ENCODE data around the gene ARHGAP26.
"Not testable (repeated sequence)": the region's sequence is repeated elsewhere in the genome, so short reads cannot be mapped to it uniquely, and the experiment has no call there.

The ARHGAP26 gene

GRCh38 chr5:142990073-142990472, 219.9 kb downstream of the ARHGAP26 start:
- DNase-seq (ENCODE audit: low spot score): not testable (repeated sequence)

- no peak for DNase-seq (ENCODE audit: low spot score)
Observed at GRCh38 chr5:142994218-142994617, 224.0 kb downstream of the ARHGAP26 start.

- DNase-seq (ENCODE audit: low spot score): not testable (repeated sequence)
Observed at GRCh38 chr5:142995621-142996020, 225.4 kb downstream of the ARHGAP26 start.

GRCh38 chr5:142997591-142997990, 227.4 kb downstream of the ARHGAP26 start:
- no peak for DNase-seq (ENCODE audit: low spot score)

GRCh38 chr5:142998316-142999020, 228.3 kb downstream of the ARHGAP26 start:
- no peak for DNase-seq (ENCODE audit: low spot score)

- not testable (repeated sequence) for DNase-seq (ENCODE audit: low spot score)
Observed at GRCh38 chr5:143000551-143000950, 230.4 kb downstream of the ARHGAP26 start.

GRCh38 chr5:143001764-143002351, 231.7 kb downstream of the ARHGAP26 start:
- no peak for DNase-seq (ENCODE audit: low spot score)

GRCh38 chr5:143002459-143003327, 232.5 kb downstream of the ARHGAP26 start:
- DNase-seq (ENCODE audit: low spot score): no peak

GRCh38 chr5:143003328-143003636, 233.1 kb downstream of the ARHGAP26 start:
- no peak for DNase-seq (ENCODE audit: low spot score)

GRCh38 chr5:143004361-143005145, 234.4 kb downstream of the ARHGAP26 start:
- no peak for DNase-seq (ENCODE audit: low spot score)

- no peak for DNase-seq (ENCODE audit: low spot score)
Observed at GRCh38 chr5:143006501-143006900, 236.3 kb downstream of the ARHGAP26 start.

- no peak for DNase-seq (ENCODE audit: low spot score)
Observed at GRCh38 chr5:143008032-143008431, 237.9 kb downstream of the ARHGAP26 start.

GRCh38 chr5:143008809-143009521, 238.8 kb downstream of the ARHGAP26 start:
- no peak for DNase-seq (ENCODE audit: low spot score)

- DNase-seq (ENCODE audit: low spot score): no peak
Observed at GRCh38 chr5:143010351-143010750, 240.2 kb downstream of the ARHGAP26 start.

GRCh38 chr5:143011585-143011984, 241.4 kb downstream of the ARHGAP26 start:
- DNase-seq (ENCODE audit: low spot score): no peak

- DNase-seq (ENCODE audit: low spot score): no peak
Observed at GRCh38 chr5:143013176-143013891, 243.2 kb downstream of the ARHGAP26 start.

- peak; percentile 70 for DNase-seq (ENCODE audit: low spot score)
Observed at GRCh38 chr5:143014017-143014651, 244.0 kb downstream of the ARHGAP26 start.

GRCh38 chr5:143016777-143017516, 246.8 kb downstream of the ARHGAP26 start:
- no peak for DNase-seq (ENCODE audit: low spot score)

GRCh38 chr5:143017541-143017940, 247.4 kb downstream of the ARHGAP26 start:
- no peak for DNase-seq (ENCODE audit: low spot score)

- DNase-seq (ENCODE audit: low spot score): no peak
Observed at GRCh38 chr5:143017992-143018391, 247.8 kb downstream of the ARHGAP26 start.

All from ecto neural progenitor cell (in vitro differentiated cells).